Stimulated activated CD8-positive, alpha-beta memory T cell treated with anti-CD3 and anti-CD28 coated beads, Interleukin-12 subunit alpha, Interleukin-12 subunit beta, amount 100 ng/mL, for 24 hours (primary cell): Measurements from ENCODE around the gene DEPDC5.
"Not testable (repeated sequence)": the region's sequence is repeated elsewhere in the genome, so short reads cannot be mapped to it uniquely, and the experiment has no call there.

Experiments
- DNase-seq: peaks from one replicate; pipeline ENCODE4 v3.0.0-alpha.2; 2020; ENCODE audit errors: extremely low read depth

Gene DEPDC5

GRCh38 chr22:31815383-31815814, 61.6 kb downstream of the DEPDC5 start:
- not testable (repeated sequence) for DNase-seq

GRCh38 chr22:31816750-31817149, 62.9 kb downstream of the DEPDC5 start:
- no peak for DNase-seq

GRCh38 chr22:31818481-31819392, 64.9 kb downstream of the DEPDC5 start:
- DNase-seq, result no peak

- no peak for DNase-seq
Measured at GRCh38 chr22:31820655-31821054, 66.8 kb downstream of the DEPDC5 start.

GRCh38 chr22:31821572-31821971, 67.8 kb downstream of the DEPDC5 start:
- no peak for DNase-seq

GRCh38 chr22:31822523-31822922, 68.7 kb downstream of the DEPDC5 start:
- DNase-seq, result no peak

- DNase-seq, result no peak
Measured at GRCh38 chr22:31825513-31825912, 71.7 kb downstream of the DEPDC5 start.

GRCh38 chr22:31826443-31826842, 72.6 kb downstream of the DEPDC5 start:
- no peak for DNase-seq

- no peak for DNase-seq
Measured at GRCh38 chr22:31828739-31829138, 74.9 kb downstream of the DEPDC5 start.

- peak; percentile 14 for DNase-seq
Measured at GRCh38 chr22:31829505-31829904, 75.7 kb downstream of the DEPDC5 start.

- no peak for DNase-seq
Measured at GRCh38 chr22:31830721-31831070, 76.9 kb downstream of the DEPDC5 start.

- DNase-seq, result no peak
Measured at GRCh38 chr22:31833930-31834329, 80.1 kb downstream of the DEPDC5 start.

GRCh38 chr22:31836010-31836409, 82.2 kb downstream of the DEPDC5 start:
- DNase-seq, result no peak

GRCh38 chr22:31838917-31839316, 85.1 kb downstream of the DEPDC5 start:
- no peak for DNase-seq

GRCh38 chr22:31839986-31840385, 86.2 kb downstream of the DEPDC5 start:
- no peak for DNase-seq

GRCh38 chr22:31840585-31840984, 86.8 kb downstream of the DEPDC5 start:
- DNase-seq, result no peak

- no peak for DNase-seq
Measured at GRCh38 chr22:31841078-31841827, 87.4 kb downstream of the DEPDC5 start.

GRCh38 chr22:31843526-31843925, 89.7 kb downstream of the DEPDC5 start:
- no peak for DNase-seq

- no peak for DNase-seq
Measured at GRCh38 chr22:31844941-31845340, 91.1 kb downstream of the DEPDC5 start.

GRCh38 chr22:31846161-31847115, 92.6 kb downstream of the DEPDC5 start:
- DNase-seq, result no peak

- DNase-seq, result no peak
Measured at GRCh38 chr22:31848411-31848810, 94.6 kb downstream of the DEPDC5 start.

GRCh38 chr22:31850135-31850534, 96.3 kb downstream of the DEPDC5 start:
- DNase-seq, result no peak
